ENCODE data around the gene SLC8A3.

- TF ChIP-seq POLR2A (IDR thresholded peaks at IDR 0.05) (no peak), CTCF (IDR thresholded peaks at IDR 0.05) (no peak)
Observed at GRCh38 chr14:70057519-70058136, 131.1 kb downstream of the SLC8A3 start.
